Measurements from ENCODE around the gene INSYN2B.

The INSYN2B gene

DNA sequence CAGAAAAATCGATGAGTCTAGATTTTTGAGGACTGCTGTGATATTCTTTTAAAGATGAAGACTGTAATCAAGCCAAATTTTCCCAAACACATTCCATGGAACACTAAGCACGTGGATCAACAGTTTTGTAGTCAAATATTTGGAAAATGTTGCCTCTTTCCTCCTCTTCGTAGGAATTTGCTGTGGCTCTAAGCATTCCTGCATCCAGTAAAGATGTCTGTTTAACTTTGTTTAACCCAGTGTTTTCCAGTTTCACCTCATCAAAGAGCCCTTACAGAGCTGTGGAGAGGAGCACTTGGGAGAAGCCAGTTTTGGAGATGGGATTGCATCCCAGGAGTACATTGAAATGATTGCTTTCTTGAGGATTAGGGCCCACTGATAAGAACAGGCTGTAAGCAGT, 58.9 kb downstream of the INSYN2B start:
- DNase-seq (ENCODE audit: extremely low read depth, low read depth), result no peak
- no peak for TF ChIP-seq CTCF (IDR thresholded peaks at IDR 0.05; ENCODE audit: low read depth, low read length)

- DNase-seq (ENCODE audit: extremely low read depth, low read depth), result no peak
- TF ChIP-seq CTCF (IDR thresholded peaks at IDR 0.05; ENCODE audit: low read depth, low read length), result no peak
These were observed 59.8 kb downstream of the INSYN2B start for GRCh38 chr5:169920474-169920873.

- TF ChIP-seq CTCF (IDR thresholded peaks at IDR 0.05; ENCODE audit: low read depth, low read length), result no peak
- DNase-seq (ENCODE audit: extremely low read depth, low read depth), result no peak
These were observed 62.1 kb downstream of the INSYN2B start for GRCh38 chr5:169918228-169918627.

DNA sequence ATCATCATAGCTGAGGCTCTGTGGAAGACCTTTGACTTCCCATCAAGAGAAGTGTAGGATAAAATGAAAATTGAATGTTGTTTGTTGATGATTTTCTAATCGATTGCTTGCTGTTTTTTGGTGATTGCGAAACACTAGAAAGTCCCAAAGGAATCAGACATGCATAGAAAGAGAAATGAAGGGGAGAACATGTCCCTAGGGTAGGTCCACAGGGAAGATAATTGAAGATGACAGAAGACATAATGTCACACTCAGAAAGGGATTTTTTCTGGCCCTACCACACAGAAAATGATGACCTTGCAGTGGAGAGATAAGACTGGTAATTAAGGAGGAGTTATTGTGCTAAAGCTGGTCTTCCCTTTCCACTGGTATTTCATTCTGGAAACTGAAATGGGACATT, 62.8 kb downstream of the INSYN2B start:
- TF ChIP-seq CTCF (IDR thresholded peaks at IDR 0.05; ENCODE audit: low read depth, low read length), result no peak
- DNase-seq (ENCODE audit: extremely low read depth, low read depth), result no peak

- no peak for TF ChIP-seq CTCF (IDR thresholded peaks at IDR 0.05; ENCODE audit: low read depth, low read length)
- DNase-seq (ENCODE audit: extremely low read depth, low read depth), result no peak
These were observed 65.5 kb downstream of the INSYN2B start for GRCh38 chr5:169914766-169915165.

DNA sequence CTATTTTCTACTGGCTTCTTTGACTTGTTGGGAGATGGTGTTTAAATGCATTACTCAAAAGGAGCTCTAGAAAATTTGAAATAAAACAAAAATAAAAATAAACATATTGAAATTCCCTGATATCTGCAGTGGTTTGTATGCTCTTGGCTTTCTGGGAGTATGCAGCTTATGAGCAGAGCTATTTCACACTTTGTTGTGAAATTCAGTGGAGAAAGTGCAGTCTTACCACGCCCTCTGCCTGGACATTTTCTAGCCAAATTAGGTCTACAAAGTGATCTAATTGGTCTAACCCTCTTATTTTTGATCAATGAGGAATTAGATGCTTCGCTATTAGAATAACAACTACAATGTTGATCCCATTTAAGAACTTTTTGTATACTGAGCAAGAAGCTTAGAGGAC, 66.8 kb downstream of the INSYN2B start:
- DNase-seq (ENCODE audit: extremely low read depth, low read depth), result no peak
- TF ChIP-seq CTCF (IDR thresholded peaks at IDR 0.05; ENCODE audit: low read depth, low read length), result no peak

DNA sequence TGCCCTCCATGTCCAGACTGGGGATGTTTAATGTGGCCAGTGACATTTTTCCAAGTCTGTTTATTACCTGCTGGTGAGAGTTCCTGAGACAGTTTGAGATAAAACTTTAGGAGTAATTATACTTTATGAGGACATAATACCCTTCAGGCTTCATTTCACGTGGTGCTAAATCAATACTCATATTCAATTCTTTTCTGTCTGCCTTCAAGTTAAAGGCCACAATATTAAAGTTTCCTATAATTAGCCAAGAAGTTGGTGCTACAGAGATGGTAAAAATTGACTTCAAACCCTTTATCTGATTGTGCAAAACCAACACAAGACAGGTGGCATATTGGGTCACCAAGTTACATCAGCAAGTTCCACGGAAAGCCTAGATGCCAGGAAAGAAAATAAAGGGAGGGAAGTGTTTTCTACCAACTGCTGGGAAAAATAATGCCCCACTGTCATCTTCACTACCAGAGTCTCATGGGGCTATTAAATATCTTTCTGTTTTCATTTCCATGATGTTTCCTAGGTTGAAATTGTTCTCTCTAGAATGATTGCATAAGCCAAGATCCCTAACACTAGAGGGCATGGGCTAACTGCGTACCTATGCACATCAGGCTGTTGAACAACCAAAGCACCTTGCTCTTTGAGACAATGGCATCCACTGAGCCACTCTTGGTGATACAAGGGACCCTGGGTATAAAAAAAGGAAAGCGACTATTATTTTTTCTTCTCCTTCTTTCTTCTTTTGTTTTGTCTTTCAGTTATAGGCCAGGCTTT, 68.7 kb downstream of the INSYN2B start:
- no peak for TF ChIP-seq CTCF (IDR thresholded peaks at IDR 0.05; ENCODE audit: low read depth, low read length)
- DNase-seq (ENCODE audit: extremely low read depth, low read depth), result no peak
